GM23338 (cell line): ENCODE results near the gene POLR2F. TPM values are rescaled to one million over a fixed set of nuclear protein-coding genes. Genes with fewer than 3 reads are reported as not detected.

ENCODE experiments used
- CREB1 ChIP-seq: fragments of 250-450 bp; sonication (Bioruptor Pico); IDR thresholded peaks from 2 replicates; pipeline ENCODE4 v1.5.0; 2020; ENCODE audit warnings: low read depth, mild to moderate bottlenecking, moderate library complexity
- EZH2 ChIP-seq: fragments of 200-600 bp; sonication (generic); IDR thresholded peaks from one replicate; pipeline ENCODE4 v1.8.0; 2017; ENCODE audit warnings: antibody characterized with exemption, mild to moderate bottlenecking, low read depth; ENCODE audit not compliant: unreplicated experiment
- EZH2phosphoT487 ChIP-seq: fragments of 200-600 bp; sonication (generic); IDR thresholded peaks from one replicate; pipeline ENCODE4 v1.8.1; 2018; ENCODE audit warnings: antibody characterized with exemption; ENCODE audit not compliant: unreplicated experiment
- JUNB ChIP-seq: IDR thresholded peaks from one replicate; pipeline ENCODE4 v1.6.1; 2016; ENCODE audit warnings: antibody characterized with exemption; ENCODE audit not compliant: unreplicated experiment
- NANOG ChIP-seq: IDR thresholded peaks from 2 replicates; pipeline ENCODE4 v1.6.1; 2016; ENCODE audit warnings: antibody characterized with exemption, borderline replicate concordance
- POLR2AphosphoS5 ChIP-seq: IDR thresholded peaks from 2 replicates; pipeline ENCODE4 v1.6.1; 2016; ENCODE audit warnings: antibody characterized with exemption, low read depth
- STAT1 ChIP-seq: IDR thresholded peaks from one replicate; pipeline ENCODE4 v1.6.1; 2016; ENCODE audit warnings: antibody characterized with exemption; ENCODE audit not compliant: unreplicated experiment
- ZNF114 ChIP-seq: fragments of 250-450 bp; sonication (Bioruptor Pico); IDR thresholded peaks from 2 replicates; pipeline ENCODE4 v1.5.0; 2020; ENCODE audit warnings: mild to moderate bottlenecking, moderate library complexity
- polyA plus RNA-seq: library from polyadenylated mRNA; unstranded; fragments of >200 nt; fragmentation: Nextera tagmentation; extraction: Ambion mirVana; gene quantifications from 2 replicates; pipeline ENCODE4 v1.2.1, GENCODE V29; 2016
- total RNA-seq: library from RNA; depleted of rRNA; stranded (reverse); fragments of >200 nt; shearing (Covaris generic); gene quantifications from 2 replicates; pipeline ENCODE4 v1.2.3, GENCODE V29; 2014
- TF ChIP-seq, protein P1 (sequence below): fragments of 250-450 bp; sonication (Bioruptor Pico); IDR thresholded peaks from 2 replicates; pipeline ENCODE4 v1.5.0; 2020; ENCODE audit warnings: mild to moderate bottlenecking, moderate library complexity
- TF ChIP-seq, protein P2 (sequence below): IDR thresholded peaks from 2 replicates; pipeline ENCODE4 v1.6.1; 2016; ENCODE audit warnings: antibody characterized with exemption
- TF ChIP-seq, protein P3 (sequence below), 2 experiments: fragments of 200-600 bp in 1 of 2; sonication (generic) in 1 of 2; conservative IDR thresholded peaks; 2 replicates each; pipeline versions ENCODE4 v1.5.1 to v1.6.1; 2016 to 2017; ENCODE audit warnings: antibody characterized with exemption in 2 of 2, low read depth in 2 of 2, mild to moderate bottlenecking in 2 of 2, moderate library complexity in 1 of 2

The POLR2F gene
- total and polyA plus RNA-seq, 2 experiments from 2014 or later, result 144 to 429 TPM

DNA sequence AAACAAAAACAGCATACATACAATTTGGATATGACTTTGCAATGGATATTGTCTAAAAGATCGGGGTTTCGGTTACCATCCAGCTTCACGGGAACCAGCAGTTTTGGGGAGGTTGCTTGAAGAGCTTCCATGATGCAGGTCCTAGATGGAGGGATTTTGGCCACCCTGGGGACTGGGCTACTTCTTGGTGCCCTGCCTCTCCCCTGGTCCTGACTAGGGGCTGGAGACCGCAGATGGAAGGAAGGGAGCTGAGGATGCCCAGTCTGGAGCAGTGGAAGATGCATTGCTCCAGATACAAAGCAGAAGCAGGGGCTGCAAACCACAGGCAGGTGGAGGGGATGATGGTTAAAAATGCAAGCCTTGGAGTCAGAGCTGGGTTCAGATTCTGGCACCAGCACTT, 17.4 kb downstream of the POLR2F start (continued):
- TF ChIP-seq, protein P1, sequence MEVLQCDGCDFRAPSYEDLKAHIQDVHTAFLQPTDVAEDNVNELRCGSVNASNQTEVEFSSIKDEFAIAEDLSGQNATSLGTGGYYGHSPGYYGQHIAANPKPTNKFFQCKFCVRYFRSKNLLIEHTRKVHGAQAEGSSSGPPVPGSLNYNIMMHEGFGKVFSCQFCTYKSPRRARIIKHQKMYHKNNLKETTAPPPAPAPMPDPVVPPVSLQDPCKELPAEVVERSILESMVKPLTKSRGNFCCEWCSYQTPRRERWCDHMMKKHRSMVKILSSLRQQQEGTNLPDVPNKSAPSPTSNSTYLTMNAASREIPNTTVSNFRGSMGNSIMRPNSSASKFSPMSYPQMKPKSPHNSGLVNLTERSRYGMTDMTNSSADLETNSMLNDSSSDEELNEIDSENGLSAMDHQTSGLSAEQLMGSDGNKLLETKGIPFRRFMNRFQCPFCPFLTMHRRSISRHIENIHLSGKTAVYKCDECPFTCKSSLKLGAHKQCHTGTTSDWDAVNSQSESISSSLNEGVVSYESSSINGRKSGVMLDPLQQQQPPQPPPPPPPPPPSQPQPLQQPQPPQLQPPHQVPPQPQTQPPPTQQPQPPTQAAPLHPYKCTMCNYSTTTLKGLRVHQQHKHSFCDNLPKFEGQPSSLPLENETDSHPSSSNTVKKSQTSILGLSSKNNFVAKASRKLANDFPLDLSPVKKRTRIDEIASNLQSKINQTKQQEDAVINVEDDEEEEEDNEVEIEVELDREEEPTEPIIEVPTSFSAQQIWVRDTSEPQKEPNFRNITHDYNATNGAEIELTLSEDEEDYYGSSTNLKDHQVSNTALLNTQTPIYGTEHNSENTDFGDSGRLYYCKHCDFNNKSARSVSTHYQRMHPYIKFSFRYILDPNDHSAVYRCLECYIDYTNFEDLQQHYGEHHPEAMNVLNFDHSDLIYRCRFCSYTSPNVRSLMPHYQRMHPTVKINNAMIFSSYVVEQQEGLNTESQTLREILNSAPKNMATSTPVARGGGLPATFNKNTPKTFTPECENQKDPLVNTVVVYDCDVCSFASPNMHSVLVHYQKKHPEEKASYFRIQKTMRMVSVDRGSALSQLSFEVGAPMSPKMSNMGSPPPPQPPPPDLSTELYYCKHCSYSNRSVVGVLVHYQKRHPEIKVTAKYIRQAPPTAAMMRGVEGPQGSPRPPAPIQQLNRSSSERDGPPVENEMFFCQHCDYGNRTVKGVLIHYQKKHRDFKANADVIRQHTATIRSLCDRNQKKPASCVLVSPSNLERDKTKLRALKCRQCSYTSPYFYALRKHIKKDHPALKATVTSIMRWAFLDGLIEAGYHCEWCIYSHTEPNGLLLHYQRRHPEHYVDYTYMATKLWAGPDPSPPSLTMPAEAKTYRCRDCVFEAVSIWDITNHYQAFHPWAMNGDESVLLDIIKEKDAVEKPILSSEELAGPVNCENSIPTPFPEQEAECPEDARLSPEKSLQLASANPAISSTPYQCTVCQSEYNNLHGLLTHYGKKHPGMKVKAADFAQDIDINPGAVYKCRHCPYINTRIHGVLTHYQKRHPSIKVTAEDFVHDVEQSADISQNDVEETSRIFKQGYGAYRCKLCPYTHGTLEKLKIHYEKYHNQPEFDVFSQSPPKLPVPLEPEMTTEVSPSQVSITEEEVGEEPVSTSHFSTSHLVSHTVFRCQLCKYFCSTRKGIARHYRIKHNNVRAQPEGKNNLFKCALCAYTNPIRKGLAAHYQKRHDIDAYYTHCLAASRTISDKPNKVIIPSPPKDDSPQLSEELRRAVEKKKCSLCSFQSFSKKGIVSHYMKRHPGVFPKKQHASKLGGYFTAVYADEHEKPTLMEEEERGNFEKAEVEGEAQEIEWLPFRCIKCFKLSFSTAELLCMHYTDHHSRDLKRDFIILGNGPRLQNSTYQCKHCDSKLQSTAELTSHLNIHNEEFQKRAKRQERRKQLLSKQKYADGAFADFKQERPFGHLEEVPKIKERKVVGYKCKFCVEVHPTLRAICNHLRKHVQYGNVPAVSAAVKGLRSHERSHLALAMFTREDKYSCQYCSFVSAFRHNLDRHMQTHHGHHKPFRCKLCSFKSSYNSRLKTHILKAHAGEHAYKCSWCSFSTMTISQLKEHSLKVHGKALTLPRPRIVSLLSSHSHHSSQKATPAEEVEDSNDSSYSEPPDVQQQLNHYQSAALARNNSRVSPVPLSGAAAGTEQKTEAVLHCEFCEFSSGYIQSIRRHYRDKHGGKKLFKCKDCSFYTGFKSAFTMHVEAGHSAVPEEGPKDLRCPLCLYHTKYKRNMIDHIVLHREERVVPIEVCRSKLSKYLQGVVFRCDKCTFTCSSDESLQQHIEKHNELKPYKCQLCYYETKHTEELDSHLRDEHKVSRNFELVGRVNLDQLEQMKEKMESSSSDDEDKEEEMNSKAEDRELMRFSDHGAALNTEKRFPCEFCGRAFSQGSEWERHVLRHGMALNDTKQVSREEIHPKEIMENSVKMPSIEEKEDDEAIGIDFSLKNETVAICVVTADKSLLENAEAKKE, result no peak
- TF ChIP-seq JUNB (no peak), EZH2phosphoT487 (no peak), STAT1 (no peak), ZNF114 (CRISPR knock-in tag) (no peak), CREB1 (no peak), EZH2 (no peak), POLR2AphosphoS5 (no peak), NANOG (no peak)
- TF ChIP-seq, protein P2, sequence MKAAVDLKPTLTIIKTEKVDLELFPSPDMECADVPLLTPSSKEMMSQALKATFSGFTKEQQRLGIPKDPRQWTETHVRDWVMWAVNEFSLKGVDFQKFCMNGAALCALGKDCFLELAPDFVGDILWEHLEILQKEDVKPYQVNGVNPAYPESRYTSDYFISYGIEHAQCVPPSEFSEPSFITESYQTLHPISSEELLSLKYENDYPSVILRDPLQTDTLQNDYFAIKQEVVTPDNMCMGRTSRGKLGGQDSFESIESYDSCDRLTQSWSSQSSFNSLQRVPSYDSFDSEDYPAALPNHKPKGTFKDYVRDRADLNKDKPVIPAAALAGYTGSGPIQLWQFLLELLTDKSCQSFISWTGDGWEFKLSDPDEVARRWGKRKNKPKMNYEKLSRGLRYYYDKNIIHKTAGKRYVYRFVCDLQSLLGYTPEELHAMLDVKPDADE, result no peak
- TF ChIP-seq, protein P3, sequence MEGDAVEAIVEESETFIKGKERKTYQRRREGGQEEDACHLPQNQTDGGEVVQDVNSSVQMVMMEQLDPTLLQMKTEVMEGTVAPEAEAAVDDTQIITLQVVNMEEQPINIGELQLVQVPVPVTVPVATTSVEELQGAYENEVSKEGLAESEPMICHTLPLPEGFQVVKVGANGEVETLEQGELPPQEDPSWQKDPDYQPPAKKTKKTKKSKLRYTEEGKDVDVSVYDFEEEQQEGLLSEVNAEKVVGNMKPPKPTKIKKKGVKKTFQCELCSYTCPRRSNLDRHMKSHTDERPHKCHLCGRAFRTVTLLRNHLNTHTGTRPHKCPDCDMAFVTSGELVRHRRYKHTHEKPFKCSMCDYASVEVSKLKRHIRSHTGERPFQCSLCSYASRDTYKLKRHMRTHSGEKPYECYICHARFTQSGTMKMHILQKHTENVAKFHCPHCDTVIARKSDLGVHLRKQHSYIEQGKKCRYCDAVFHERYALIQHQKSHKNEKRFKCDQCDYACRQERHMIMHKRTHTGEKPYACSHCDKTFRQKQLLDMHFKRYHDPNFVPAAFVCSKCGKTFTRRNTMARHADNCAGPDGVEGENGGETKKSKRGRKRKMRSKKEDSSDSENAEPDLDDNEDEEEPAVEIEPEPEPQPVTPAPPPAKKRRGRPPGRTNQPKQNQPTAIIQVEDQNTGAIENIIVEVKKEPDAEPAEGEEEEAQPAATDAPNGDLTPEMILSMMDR (conservative IDR thresholded peaks at IDR 0.05; ENCODE audit: low read depth in 2 of 2), result no peak
